K562 (cell line): Measurements from ENCODE around the gene LIPM. TPM values are rescaled to one million over a fixed set of nuclear protein-coding genes. Genes with fewer than 3 reads are reported as not detected.
A peak's percentile ranks its signal among the peaks of the same experiment; 100 is the strongest.

ENCODE experiments used
- ATAC-seq: fragments of 200-7000 bp; cut with Tn5 transposase; 3 replicates; pipeline ENCODE4 v1.9.1; 2020; ENCODE audit warnings: moderate library complexity
- BruUV-seq: library from RNA; stranded (reverse); fragments of 400-500 nt; replicated peaks from 2 replicates; lab custom pipeline; 2021; lab: Mats Ljungman, UMichigan
- CTCF ChIA-PET: fragments of 300-600 bp; formaldehyde crosslinking; extraction: SDS; loops from one replicate; lab custom pipeline; 2021; ENCODE audit warnings: low intra/inter-chr PET ratio; lab: Yijun Ruan, JAX
- POLR2A ChIA-PET: fragments of 300-600, 350-650 bp; sonication (Branson Sonifier 250); formaldehyde crosslinking; extraction: SDS; loops from one replicate; lab custom pipeline; 2021; ENCODE audit warnings: antibody characterized with exemption, inconsistent platforms; lab: Yijun Ruan, JAX
- DNase-seq, 4 experiments: peaks; one replicate each; pipeline versions ENCODE4 v3.0.0 to v3.0.0-alpha.2; 2011 to 2018; ENCODE audit warnings: low spot score in 3 of 4, mixed read lengths in 3 of 4; ENCODE audit errors: extremely low read depth in 1 of 4
- FAIRE-seq: peaks from 2 replicates; lab custom pipeline; 2011; peaks lifted over from hg19 to GRCh38; lab: Jason Lieb, UNC
- H2AFZ ChIP-seq: 2 replicates; pipeline ENCODE4 v1.6.0; 2011; ENCODE audit warnings: low read depth, low read length, control low read depth, inconsistent platforms
- H3K27ac ChIP-seq: fragments of 200-600 bp; 3 replicates; pipeline ENCODE4 v1.8.0; 2011; ENCODE audit warnings: low read depth, mild to moderate bottlenecking, control low read depth, inconsistent platforms, low read length, moderate library complexity, mixed read lengths; ENCODE audit errors: extremely low read depth
- H3K27me3 ChIP-seq, 2 experiments: fragments of 300-600 bp in 1 of 2; 2 replicates in 1 of 2; 3 replicates in 1 of 2; pipeline versions ENCODE4 v1.6.0 to v1.8.0; 2011; ENCODE audit warnings: inconsistent platforms in 2 of 2, low read length in 2 of 2, mild to moderate bottlenecking in 1 of 2, mixed read lengths in 1 of 2, moderate library complexity in 1 of 2; ENCODE audit not compliant: control insufficient read depth in 2 of 2, insufficient read depth in 2 of 2
- H3K36me3 ChIP-seq: fragments of 300-600 bp; 3 replicates; pipeline ENCODE4 v1.8.0; 2011; ENCODE audit warnings: mild to moderate bottlenecking, low read length, inconsistent platforms; ENCODE audit not compliant: control insufficient read depth, insufficient read depth
- H3K4me1 ChIP-seq, 2 experiments: fragments of 200-600 bp in 1 of 2; replicated peaks in 1 of 2; 2 replicates in 1 of 2; 3 replicates in 1 of 2; pipeline versions ENCODE4 v1.5.1 to v1.8.0; 2011; ENCODE audit warnings: inconsistent platforms in 2 of 2, low read length in 2 of 2, mild to moderate bottlenecking in 1 of 2, mixed read lengths in 1 of 2, moderate library complexity in 1 of 2; ENCODE audit not compliant: control insufficient read depth in 2 of 2, insufficient read depth in 2 of 2
- H3K4me2 ChIP-seq: 2 replicates; pipeline ENCODE4 v1.6.1; 2011; ENCODE audit warnings: low read length, control low read depth, inconsistent platforms, mixed read lengths; ENCODE audit not compliant: insufficient read depth
- H3K4me3 ChIP-seq: fragments of 200-600 bp; sonication (generic), shearing (Covaris generic); 2 replicates; pipeline ENCODE4 v1.5.1; 2016; ENCODE audit warnings: control low read depth, inconsistent platforms
- H3K79me2 ChIP-seq: fragments of 200-600 bp; 3 replicates; pipeline ENCODE4 v1.8.0; 2011; ENCODE audit warnings: low read length, inconsistent platforms; ENCODE audit not compliant: control insufficient read depth, insufficient read depth
- H3K9ac ChIP-seq, 2 experiments: 2 replicates each; pipeline versions ENCODE4 v1.6.0 to v1.6.1; 2011; ENCODE audit warnings: low read depth in 2 of 2, low read length in 2 of 2, control low read depth in 1 of 2, inconsistent platforms in 1 of 2, mild to moderate bottlenecking in 1 of 2, mixed read lengths in 1 of 2; ENCODE audit not compliant: insufficient read depth in 1 of 2
- H3K9me1 ChIP-seq: one replicate; pipeline ENCODE4 v1.6.0; 2011; ENCODE audit warnings: inconsistent platforms, mild to moderate bottlenecking, low read length, moderate library complexity; ENCODE audit not compliant: control insufficient read depth, insufficient read depth
- H3K9me3 ChIP-seq: replicated peaks from 2 replicates; pipeline ENCODE4 v1.5.1; 2011; ENCODE audit warnings: low read depth, low read length, inconsistent platforms; ENCODE audit not compliant: control insufficient read depth, insufficient read depth
- H4K20me1 ChIP-seq: replicated peaks from 2 replicates; pipeline ENCODE4 v1.6.1; 2011; ENCODE audit warnings: low read length, inconsistent platforms, mixed read lengths; ENCODE audit not compliant: control insufficient read depth, insufficient read depth
- PTRF ChIP-seq: fragments of 450-650 bp; IDR thresholded peaks from 2 replicates; pipeline ENCODE4 v1.6.1; 2016; ENCODE audit warnings: mild to moderate bottlenecking, missing genetic modification characterization, missing compliant biosample characterization
- WGBS: fragments of 100-300 bp; shearing (Covaris generic); methylation state at CpG from one replicate; pipeline ENCODE4 v1.1.6; 2016; ENCODE audit warnings: low coverage, mixed read lengths; ENCODE audit not compliant: insufficient coverage; ENCODE audit errors: missing lambda C conversion rate; 5-methylcytosine and 5-hydroxymethylcytosine counted together
- in situ Hi-C: fragments of 300-500 bp; cut with MboI; formaldehyde crosslinking; loops from 4 replicates; pipeline ENCODE4 v1.15.0; 2018; ENCODE audit warnings: inconsistent platforms, mixed read lengths
- intact Hi-C: fragments of 100-400 bp; cut with micrococcal nuclease; formaldehyde crosslinking; loops from 2 replicates; pipeline ENCODE4 v1.14.2; 2022
- polyA plus RNA-seq, 8 experiments: library from polyadenylated mRNA; depleted of rRNA in 4 of 8; stranded (reverse) in 5 of 8; unstranded in 3 of 8; fragments of >200 nt; fragmentation: Nextera tagmentation in 2 of 8; fragmentation: Illumina TruSeq in 1 of 8; extraction: Ambion mirVana in 2 of 8; extraction: Trizol in 1 of 8; gene quantifications; 2 replicates each; pipeline versions ENCODE4 v1.2.1 to v1.2.3, GENCODE V29; 2011 to 2014; ENCODE audit warnings: inconsistent platforms in 1 of 8, missing spikeins in 1 of 8
- total RNA-seq, 7 experiments: library from RNA; depleted of rRNA in 6 of 7; stranded (reverse); fragments of >200 nt in 6 of 7; fragmentation: Illumina TruSeq in 2 of 7; extraction: Trizol in 2 of 7; gene quantifications; 2 replicates each; pipeline versions ENCODE4 v1.2.1 to v1.2.3, GENCODE V29; 2011 to 2021; ENCODE audit warnings: low replicate concordance in 1 of 7
- TF ChIP-seq, protein P1 (sequence below), 3 experiments: IDR thresholded peaks in 2 of 3; conservative IDR thresholded peaks in 1 of 3; 2 replicates each; pipeline ENCODE4 v1.5.1; 2011 to 2012; ENCODE audit warnings: low read length in 3 of 3, mild to moderate bottlenecking in 3 of 3, control low read depth in 2 of 3, improper control_type of control experiment in 1 of 3, inconsistent platforms in 1 of 3, low read depth in 1 of 3, mixed read lengths in 1 of 3, moderate library complexity in 1 of 3; ENCODE audit not compliant: insufficient read depth in 2 of 3
- TF ChIP-seq, protein P2 (sequence below): sonication (generic); formaldehyde crosslinking; IDR thresholded peaks from 2 replicates; pipeline ENCODE4 v1.8.0; 2022; ENCODE audit warnings: mild to moderate bottlenecking, missing genetic modification reagents
- TF ChIP-seq, protein P3 (sequence below): fragments of 450-650 bp; conservative IDR thresholded peaks from 2 replicates; pipeline ENCODE4 v1.6.1; 2016; ENCODE audit warnings: missing genetic modification characterization, low read depth, mild to moderate bottlenecking, control low read depth, missing compliant biosample characterization

The LIPM gene
- total and polyA plus RNA-seq, 9 of the 15 experiments (the other 6 are each of a cell fraction or from before 2014, with no cell fraction given): not detected

DNA sequence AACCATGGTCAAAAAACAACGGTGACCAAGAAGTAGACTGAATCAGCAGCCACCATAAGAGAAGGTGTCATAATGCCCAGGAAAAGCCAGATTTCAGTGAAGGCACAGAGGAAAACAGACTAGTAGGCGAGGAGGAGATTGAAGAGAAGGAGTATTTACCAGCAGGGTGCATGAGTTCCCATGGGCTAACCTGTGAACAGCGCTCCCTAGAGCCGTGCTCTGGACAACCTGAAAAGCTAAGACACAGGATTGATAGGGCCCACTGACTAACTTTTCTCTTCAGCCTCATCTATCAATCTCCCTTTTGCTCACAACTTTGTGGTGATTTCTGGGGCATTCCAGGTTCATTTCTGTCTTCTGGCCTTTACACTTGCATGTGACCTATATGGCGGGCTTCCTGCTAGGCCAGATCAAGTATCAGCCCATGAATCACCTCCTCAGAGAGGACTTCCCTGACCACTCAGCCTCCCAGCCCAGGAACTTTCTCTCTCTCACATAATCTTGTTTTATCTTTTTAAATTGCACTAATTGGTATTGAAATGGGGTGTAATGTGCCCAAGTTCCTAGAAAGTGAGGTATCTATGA, 36.3 kb downstream of the LIPM start:
- Histone ChIP-seq H3K36me3 (no peaks in the 10 kb centered on the region), H3K9me1 (no peaks in the 10 kb centered on the region), H3K9me3 (no peaks in the 10 kb centered on the region), H3K27me3 (no peaks in the 10 kb centered on the region), H3K4me2 (no peak overlapping the region), H3K79me2 (no peaks in the 10 kb centered on the region), H2AFZ (no peak overlapping the region), H3K9ac (no peak overlapping the region), H3K4me3 (no peak overlapping the region), H3K4me1 (no peaks in the 10 kb centered on the region), H4K20me1 (no peaks in the 10 kb centered on the region), H3K27ac (no peak overlapping the region)
- in situ Hi-C loops (no loop called here), intact Hi-C loops (loop anchor here (10.0 kb wide), 1 partner anchor 146 kb away; no protein-coding TSS in a partner anchor)
- POLR2A ChIA-PET: interaction anchor here (0.6 kb wide), 1 partner anchor 1224 kb away, joined by 3 read pairs; no protein-coding TSS in a partner anchor
- CTCF ChIA-PET: no interaction called here
- no peak for DNase-seq
- WGBS: 0% methylated on average over 5 of the region's 5 CpGs
- TF ChIP-seq, protein P1, sequence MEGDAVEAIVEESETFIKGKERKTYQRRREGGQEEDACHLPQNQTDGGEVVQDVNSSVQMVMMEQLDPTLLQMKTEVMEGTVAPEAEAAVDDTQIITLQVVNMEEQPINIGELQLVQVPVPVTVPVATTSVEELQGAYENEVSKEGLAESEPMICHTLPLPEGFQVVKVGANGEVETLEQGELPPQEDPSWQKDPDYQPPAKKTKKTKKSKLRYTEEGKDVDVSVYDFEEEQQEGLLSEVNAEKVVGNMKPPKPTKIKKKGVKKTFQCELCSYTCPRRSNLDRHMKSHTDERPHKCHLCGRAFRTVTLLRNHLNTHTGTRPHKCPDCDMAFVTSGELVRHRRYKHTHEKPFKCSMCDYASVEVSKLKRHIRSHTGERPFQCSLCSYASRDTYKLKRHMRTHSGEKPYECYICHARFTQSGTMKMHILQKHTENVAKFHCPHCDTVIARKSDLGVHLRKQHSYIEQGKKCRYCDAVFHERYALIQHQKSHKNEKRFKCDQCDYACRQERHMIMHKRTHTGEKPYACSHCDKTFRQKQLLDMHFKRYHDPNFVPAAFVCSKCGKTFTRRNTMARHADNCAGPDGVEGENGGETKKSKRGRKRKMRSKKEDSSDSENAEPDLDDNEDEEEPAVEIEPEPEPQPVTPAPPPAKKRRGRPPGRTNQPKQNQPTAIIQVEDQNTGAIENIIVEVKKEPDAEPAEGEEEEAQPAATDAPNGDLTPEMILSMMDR (IDR thresholded peaks at IDR 0.05 in 2 of 3, conservative IDR thresholded peaks at IDR 0.05 in 1 of 3; ENCODE audit: insufficient read depth in 2 of 3, low read depth in 1 of 3, low read length in 3 of 3): peak in 1 of 3 experiments; percentile 27; a peak in 1 of 6 replicates
- TF ChIP-seq PTRF (tag): no peak
- TF ChIP-seq, protein P2, sequence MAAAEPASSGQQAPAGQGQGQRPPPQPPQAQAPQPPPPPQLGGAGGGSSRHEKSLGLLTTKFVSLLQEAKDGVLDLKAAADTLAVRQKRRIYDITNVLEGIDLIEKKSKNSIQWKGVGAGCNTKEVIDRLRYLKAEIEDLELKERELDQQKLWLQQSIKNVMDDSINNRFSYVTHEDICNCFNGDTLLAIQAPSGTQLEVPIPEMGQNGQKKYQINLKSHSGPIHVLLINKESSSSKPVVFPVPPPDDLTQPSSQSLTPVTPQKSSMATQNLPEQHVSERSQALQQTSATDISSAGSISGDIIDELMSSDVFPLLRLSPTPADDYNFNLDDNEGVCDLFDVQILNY (CRISPR knock-in tag): no peak
- TF ChIP-seq, protein P3, sequence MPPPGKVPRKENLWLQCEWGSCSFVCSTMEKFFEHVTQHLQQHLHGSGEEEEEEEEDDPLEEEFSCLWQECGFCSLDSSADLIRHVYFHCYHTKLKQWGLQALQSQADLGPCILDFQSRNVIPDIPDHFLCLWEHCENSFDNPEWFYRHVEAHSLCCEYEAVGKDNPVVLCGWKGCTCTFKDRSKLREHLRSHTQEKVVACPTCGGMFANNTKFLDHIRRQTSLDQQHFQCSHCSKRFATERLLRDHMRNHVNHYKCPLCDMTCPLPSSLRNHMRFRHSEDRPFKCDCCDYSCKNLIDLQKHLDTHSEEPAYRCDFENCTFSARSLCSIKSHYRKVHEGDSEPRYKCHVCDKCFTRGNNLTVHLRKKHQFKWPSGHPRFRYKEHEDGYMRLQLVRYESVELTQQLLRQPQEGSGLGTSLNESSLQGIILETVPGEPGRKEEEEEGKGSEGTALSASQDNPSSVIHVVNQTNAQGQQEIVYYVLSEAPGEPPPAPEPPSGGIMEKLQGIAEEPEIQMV (tag): no peak
- no peak for FAIRE-seq
- ATAC-seq: 0 out of 3 replicates have a peak, but pooled peaks have one; percentile 29
- no TSS peak for BruUV-seq
